Right cardiac atrium (tissue), 5 donors: ENCODE measurements around the gene BCL2L11. TPM values are rescaled to one million over a fixed set of nuclear protein-coding genes. Genes with fewer than 3 reads are reported as not detected.

Experiments
- ATAC-seq, 2 donors: fragments of 200-7000 bp; cut with Tn5 transposase; one replicate each; pipeline versions ENCODE4 v1.8.0 to v1.9.1; 2020; ENCODE audit warnings: moderate library complexity in 2 of 2, mild to moderate bottlenecking in 1 of 2
- DNase-seq, 3 donors: peaks; one replicate each; pipeline ENCODE4 v3.0.0-alpha.2; 2020
- H3K27ac ChIP-seq: one replicate; pipeline ENCODE4 v1.5.1; 2013; ENCODE audit warnings: mild to moderate bottlenecking, low read length, control low read depth, moderate library complexity
- H3K27me3 ChIP-seq: one replicate; pipeline ENCODE4 v1.6.1; 2013; ENCODE audit not compliant: control insufficient read depth, insufficient read depth
- H3K4me1 ChIP-seq: one replicate; pipeline ENCODE4 v1.6.1; 2013; ENCODE audit warnings: low read length; ENCODE audit not compliant: control insufficient read depth, insufficient read depth
- H3K4me3 ChIP-seq: one replicate; pipeline ENCODE4 v1.5.1; 2013; ENCODE audit warnings: low read length, control low read depth
- H3K9me3 ChIP-seq: one replicate; pipeline ENCODE4 v1.6.1; 2013; ENCODE audit warnings: low read length; ENCODE audit not compliant: control insufficient read depth
- WGBS: extraction: QIAGEN DNeasy Blood & Tissue Kit; methylation state at CpG from one replicate; pipeline ENCODE4 v1.1.7; 2013; 5-methylcytosine and 5-hydroxymethylcytosine counted together
- intact Hi-C, 4 donors: fragments of 100-400 bp; cut with DNase I; formaldehyde crosslinking; loops; one replicate each; pipeline versions ENCODE4 v1.11.0 to v1.14.0; 2022 to 2023
- polyA plus RNA-seq: library from polyadenylated mRNA; stranded (reverse); fragments of 200-250 nt; gene quantifications from one replicate; pipeline ENCODE4 v1.2.3, GENCODE V29; 2013
- total RNA-seq, 4 donors: library from RNA; stranded (reverse); fragmentation: NEBNext Ultra II Directional; extraction: Animal tissue kit (Norgen Biotek cat#: 25700); gene quantifications; one replicate each; pipeline ENCODE4 v1.2.1, GENCODE V29; 2021
- donor health status: healthy with polysubstance abuse.
- donor health status: DM: no; HTN: yes; CAD: no.
- donor health status: DM: no; HTN: no; CAD: no.
- donor health status: DM: no; HTN: yes; CAD: no; lungs with severe emphysema.
- donor health status: DM: yes; HTN: yes; CAD: no.

The BCL2L11 gene
- total and polyA plus RNA-seq, 5 donors = 6.2 to 21.7 (median 15.7) TPM

DNA sequence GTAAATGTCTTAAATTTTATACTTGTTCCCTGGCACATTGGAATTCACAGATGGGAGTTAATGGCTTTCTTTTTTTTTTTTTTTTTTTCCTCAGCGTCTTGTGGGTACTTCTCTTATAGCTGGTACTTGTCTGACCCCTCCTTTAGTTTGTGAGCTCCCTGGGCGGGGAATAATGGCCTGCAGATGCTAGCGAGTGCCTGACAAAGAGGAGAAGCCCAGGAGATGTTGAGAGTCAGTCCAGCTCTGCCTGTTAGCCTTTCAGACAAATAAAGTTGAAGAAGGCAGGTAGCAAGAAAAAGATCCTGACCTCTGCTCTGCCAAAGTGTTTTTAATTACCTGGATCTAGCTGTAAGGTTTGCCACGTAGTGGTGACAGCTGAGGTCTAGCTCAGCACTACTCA is 6.6 kb downstream of the BCL2L11 start:
- intact Hi-C loops = no loop called here
- Histone ChIP-seq H3K4me1 (no peaks in the 10 kb centered on the region), H3K4me3 (no peak overlapping the region), H3K9me3 (no peaks in the 10 kb centered on the region), H3K27ac (no peak overlapping the region), H3K27me3 (no peaks in the 10 kb centered on the region)
- DNase-seq = no peak
- WGBS = 77% methylated on average over 4 of the region's 4 CpGs
- ATAC-seq = no peak

GRCh38 chr2:111128096-111128495 is 7.4 kb downstream of the BCL2L11 start:
- no peaks in the 10 kb centered on the region for H3K27me3 ChIP-seq
- H3K9me3 ChIP-seq = no peaks in the 10 kb centered on the region
- no peak overlapping the region for H3K4me3 ChIP-seq
- WGBS = 82% methylated on average over 2 of the region's 2 CpGs
- ATAC-seq (no peak), DNase-seq (no peak)
- H3K27ac ChIP-seq = no peak overlapping the region
- H3K4me1 ChIP-seq = no peaks in the 10 kb centered on the region
- intact Hi-C loops = no loop called here

- WGBS = 71% methylated on average over 2 of the region's 2 CpGs
- no peak overlapping the region for H3K4me3 ChIP-seq
- peaks cover 3% of the 10 kb centered on the region for H3K4me1 ChIP-seq
- no peaks in the 10 kb centered on the region for H3K9me3 ChIP-seq
- no peaks in the 10 kb centered on the region for H3K27me3 ChIP-seq
- intact Hi-C loops = no loop called here
- DNase-seq = no peak
- no peak for ATAC-seq
- H3K27ac ChIP-seq = no peak overlapping the region
Observed at GRCh38 chr2:111133603-111134002, 12.9 kb downstream of the BCL2L11 start.

DNA sequence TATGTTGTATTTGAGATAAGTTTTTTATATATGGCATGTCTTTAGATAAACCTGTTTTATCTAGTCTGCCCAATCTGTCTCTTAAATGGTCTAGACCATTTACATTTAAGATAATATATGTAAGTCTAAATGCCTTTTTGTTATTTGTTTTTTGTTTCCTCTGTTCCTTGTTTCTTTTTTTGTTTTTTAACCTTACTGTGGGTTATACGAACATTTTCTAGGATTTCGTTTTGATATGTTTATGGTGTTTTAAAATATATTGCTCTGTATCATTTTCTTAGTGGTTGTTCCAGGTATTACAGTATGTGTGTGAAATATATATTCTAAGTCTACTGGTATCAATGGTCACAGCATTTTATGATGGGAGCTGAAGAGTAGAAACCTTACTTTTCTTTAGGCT is 13.3 kb downstream of the BCL2L11 start:
- no peaks in the 10 kb centered on the region for H3K9me3 ChIP-seq
- ATAC-seq (no peak), DNase-seq (no peak)
- WGBS = 97% methylated on average over 2 of the region's 2 CpGs
- intact Hi-C loops = no loop called here
- H3K27ac ChIP-seq = no peak overlapping the region
- no peaks in the 10 kb centered on the region for H3K27me3 ChIP-seq
- peaks cover 3% of the 10 kb centered on the region for H3K4me1 ChIP-seq
- H3K4me3 ChIP-seq = no peak overlapping the region

DNA sequence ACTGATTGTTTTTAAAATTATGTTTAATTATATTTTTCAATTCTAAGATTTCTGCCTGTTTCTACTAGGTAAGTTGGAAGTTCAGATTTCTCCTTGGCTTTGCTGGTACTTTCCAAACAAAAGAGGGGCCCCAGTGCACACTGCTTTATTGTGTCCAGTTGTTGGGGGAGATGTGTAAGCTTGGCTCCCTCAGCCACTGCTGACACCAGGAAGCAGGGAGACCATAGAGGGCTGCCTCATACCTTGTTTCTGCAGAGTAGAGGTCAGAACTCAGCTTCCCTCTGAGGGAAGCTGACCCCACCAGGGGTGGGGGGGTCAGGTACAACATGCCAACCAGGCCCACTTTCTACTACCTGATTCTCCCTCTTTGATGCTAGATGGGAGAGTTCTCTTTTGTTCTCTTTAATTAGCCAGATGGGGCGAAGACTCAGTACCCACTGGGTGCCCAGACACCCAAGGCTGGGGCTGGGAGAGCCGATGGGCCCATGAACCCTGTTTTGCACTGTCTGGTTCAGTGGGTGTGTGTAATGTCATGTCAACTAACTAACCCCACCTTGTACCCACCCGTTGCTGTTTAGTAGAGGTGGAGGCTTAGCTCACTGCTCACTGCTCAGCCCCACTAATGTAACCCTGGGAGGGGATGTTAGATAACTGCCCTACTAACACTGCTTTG is 14.7 kb downstream of the BCL2L11 start:
- DNase-seq = no peak
- peaks cover 3% of the 10 kb centered on the region for H3K4me1 ChIP-seq
- no peak overlapping the region for H3K27ac ChIP-seq
- intact Hi-C loops = no loop called here
- ATAC-seq = no peak
- H3K27me3 ChIP-seq = no peaks in the 10 kb centered on the region
- H3K4me3 ChIP-seq = no peak overlapping the region
- WGBS = 90% methylated on average over 3 of the region's 3 CpGs
- H3K9me3 ChIP-seq = no peaks in the 10 kb centered on the region

DNA sequence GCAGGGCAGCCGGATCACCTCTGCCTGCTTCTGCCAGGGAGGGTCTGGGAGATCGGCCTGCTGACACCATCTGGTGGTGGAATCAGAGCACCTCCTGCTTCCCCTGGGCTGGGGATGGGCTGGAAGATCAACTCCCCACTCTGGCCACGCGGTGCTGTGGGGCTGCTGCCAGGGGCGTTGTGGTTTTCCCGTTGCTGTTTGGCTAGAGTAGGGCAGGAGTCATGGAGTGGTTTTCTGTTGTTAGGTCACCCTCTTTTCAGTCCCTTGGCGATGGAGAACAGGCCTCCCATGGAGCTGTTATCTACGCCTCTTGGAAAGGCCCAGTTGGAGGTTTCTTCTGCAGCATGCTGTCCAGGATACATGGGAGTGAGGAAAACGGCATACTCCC is 15.2 kb downstream of the BCL2L11 start:
- peaks cover 3% of the 10 kb centered on the region for H3K4me1 ChIP-seq
- H3K9me3 ChIP-seq = no peaks in the 10 kb centered on the region
- H3K4me3 ChIP-seq = no peak overlapping the region
- ATAC-seq = peak; percentile 62 to 76
- no peak overlapping the region for H3K27ac ChIP-seq
- intact Hi-C loops = no loop called here
- DNase-seq = peak; percentile 47 to 66 (median 58)
- WGBS = 55% methylated on average over 9 of the region's 9 CpGs
- H3K27me3 ChIP-seq = no peaks in the 10 kb centered on the region

DNA sequence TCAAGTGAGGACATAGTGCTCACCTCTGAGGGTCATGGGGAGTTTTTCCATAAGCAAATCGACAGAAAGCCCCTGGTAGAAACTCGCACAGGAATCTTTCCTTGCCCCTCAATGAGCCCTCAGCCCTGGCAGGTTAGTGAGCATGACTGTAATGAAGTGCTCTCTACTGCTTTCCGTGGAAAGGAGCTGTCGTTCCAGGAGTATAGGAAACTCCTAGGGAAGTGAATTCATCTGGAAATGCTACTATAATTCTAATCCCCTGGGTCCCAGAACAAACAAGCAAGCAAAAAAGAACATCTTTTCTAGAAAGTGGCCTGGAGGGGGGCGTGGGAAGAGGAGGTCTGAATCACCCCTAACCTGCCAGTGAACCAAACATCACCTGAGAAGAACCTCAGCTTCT is 18.1 kb downstream of the BCL2L11 start:
- Histone ChIP-seq H3K27me3 (no peaks in the 10 kb centered on the region), H3K27ac (no peak overlapping the region), H3K4me1 (peaks cover 3% of the 10 kb centered on the region), H3K9me3 (no peaks in the 10 kb centered on the region), H3K4me3 (no peak overlapping the region)
- WGBS = 58% methylated on average over 5 of the region's 5 CpGs
- intact Hi-C loops = no loop called here
- ATAC-seq (no peak), DNase-seq (no peak)

DNA sequence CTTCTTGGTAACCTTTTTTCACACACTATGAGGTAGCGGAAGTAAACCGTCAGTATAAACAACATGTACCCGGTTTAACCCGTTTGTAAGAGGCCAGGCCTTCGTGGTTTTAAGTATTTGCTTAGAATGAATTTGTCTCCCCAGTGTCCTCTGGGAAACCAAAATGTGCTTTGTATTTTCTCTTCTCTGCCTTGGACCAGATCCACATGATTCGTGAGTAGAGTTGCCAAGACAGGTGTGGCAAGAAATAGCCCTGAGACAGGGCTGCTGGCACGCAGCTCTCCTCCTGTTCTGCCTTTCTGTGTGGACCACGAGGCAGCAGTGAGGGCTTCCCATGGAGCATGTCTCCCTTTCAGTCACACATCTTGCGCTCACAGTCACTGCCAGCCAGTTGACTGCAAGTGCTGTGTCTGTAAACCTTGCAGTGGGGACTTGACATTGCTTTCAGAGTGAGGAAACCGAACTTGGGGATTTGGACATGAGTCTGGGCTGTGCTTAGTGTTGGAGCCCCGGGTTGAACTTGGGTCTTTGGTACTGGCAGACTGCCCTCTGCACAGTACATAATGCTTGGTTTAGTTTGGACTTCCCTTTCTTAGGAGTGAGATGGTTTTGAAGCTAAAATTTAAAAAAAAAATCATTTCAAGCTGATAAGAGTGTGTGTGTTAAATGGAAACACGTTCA is 19.1 kb downstream of the BCL2L11 start:
- intact Hi-C loops = no loop called here
- Histone ChIP-seq H3K4me3 (no peak overlapping the region), H3K4me1 (peaks cover 3% of the 10 kb centered on the region), H3K27me3 (no peaks in the 10 kb centered on the region), H3K27ac (no peak overlapping the region), H3K9me3 (no peaks in the 10 kb centered on the region)
- ATAC-seq (peak in 1 of 2 donors; percentile 38), DNase-seq (no peak)
- WGBS = 62% methylated on average over 12 of the region's 12 CpGs

- no peak for DNase-seq
- Histone ChIP-seq H3K9me3 (no peaks in the 10 kb centered on the region), H3K4me3 (no peak overlapping the region), H3K27me3 (no peaks in the 10 kb centered on the region), H3K27ac (no peak overlapping the region), H3K4me1 (peaks cover 2% of the 10 kb centered on the region)
- intact Hi-C loops = no loop called here
- ATAC-seq = no peak
- 97% methylated on average over 4 of the region's 4 CpGs for WGBS
Observed at GRCh38 chr2:111140815-111141214, 20.1 kb downstream of the BCL2L11 start.

GRCh38 chr2:111142101-111142500 is 21.4 kb downstream of the BCL2L11 start:
- Histone ChIP-seq H3K4me3 (no peak overlapping the region), H3K4me1 (no peaks in the 10 kb centered on the region), H3K9me3 (no peaks in the 10 kb centered on the region), H3K27me3 (no peaks in the 10 kb centered on the region), H3K27ac (no peak overlapping the region)
- WGBS = 100% methylated on average over 1 of the region's 1 CpG
- DNase-seq (no peak), ATAC-seq (no peak)
- intact Hi-C loops = no loop called here

DNA sequence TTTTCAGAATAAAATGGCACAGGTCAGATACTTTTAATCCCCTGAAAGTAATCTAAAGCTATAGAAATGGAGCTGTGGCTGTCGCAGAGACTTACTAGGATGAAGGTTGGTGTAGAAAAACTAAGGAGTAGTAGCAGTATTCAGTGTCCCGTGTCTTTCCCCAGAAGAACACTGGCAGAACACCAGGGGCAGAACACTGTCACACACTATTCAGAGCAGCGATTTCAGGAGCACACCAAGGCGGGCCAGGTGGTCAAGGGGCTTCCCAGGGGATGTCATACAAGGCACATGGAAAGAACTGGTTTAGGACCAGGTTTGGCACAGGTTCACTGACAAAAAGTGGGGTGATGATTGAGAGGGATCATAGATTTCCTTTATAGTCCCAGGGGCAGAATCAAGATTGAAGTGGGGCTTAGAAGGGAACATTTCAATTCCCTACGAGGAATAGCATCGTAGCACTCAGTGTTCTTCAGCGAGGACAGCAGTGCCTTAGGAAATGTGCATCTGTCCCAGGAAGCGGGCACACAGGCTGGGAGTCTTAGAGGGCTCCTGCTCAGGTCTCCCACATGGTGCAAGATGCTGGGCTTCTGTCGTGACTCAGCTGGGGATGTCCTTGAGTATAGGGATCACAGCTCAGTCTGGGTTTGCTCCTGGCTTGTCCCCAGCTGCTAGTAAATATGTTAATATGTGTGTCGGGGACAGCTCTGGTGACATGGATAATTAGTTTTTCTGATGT is 22.6 kb downstream of the BCL2L11 start:
- no peak for DNase-seq
- ATAC-seq = no peak
- Histone ChIP-seq H3K27me3 (no peaks in the 10 kb centered on the region), H3K4me3 (no peak overlapping the region), H3K4me1 (no peaks in the 10 kb centered on the region), H3K27ac (no peak overlapping the region), H3K9me3 (no peaks in the 10 kb centered on the region)
- WGBS = 87% methylated on average over 10 of the region's 10 CpGs
- intact Hi-C loops = no loop called here
